Activated CD8-positive, alpha-beta T cell treated with anti-CD3 and anti-CD28 coated beads, Interleukin-2, amount 10 ng/mL, durations not matched to agents 7 days and 5 days (primary cell): ENCODE measurements around the gene ANKRD40CL. TPM values are rescaled to one million over a fixed set of nuclear protein-coding genes. Genes with fewer than 3 reads are reported as not detected.
"Not testable (repeated sequence)": the region's sequence is repeated elsewhere in the genome, so short reads cannot be mapped to it uniquely, and the experiment has no call there.

Experiments
- ATAC-seq: fragments of 150-1000 bp; cut with Tn5 transposase; one replicate; pipeline ENCODE4 v1.10.0; 2021; ENCODE audit warnings: moderate library complexity
- CTCF ChIA-PET: fragments of 350-600 bp; sonication (Branson Sonifier 250); formaldehyde crosslinking; loops from one replicate; lab custom pipeline; 2021; ENCODE audit warnings: antibody characterized with exemption; lab: Charles Lee
- POLR2A ChIA-PET: fragments of 350-600 bp; sonication (Branson Sonifier 250); formaldehyde crosslinking; loops from one replicate; lab custom pipeline; 2021; ENCODE audit warnings: antibody characterized with exemption; lab: Charles Lee
- DNase-seq: peaks from one replicate; pipeline ENCODE4 v3.0.0-alpha.2; 2020
- H3K27ac Mint-ChIP-seq: one replicate; pipeline ENCODE4 v1.8.0; 2021; ENCODE audit warnings: mild to moderate bottlenecking, mixed read lengths
- H3K27me3 Mint-ChIP-seq: one replicate; pipeline ENCODE4 v1.8.0; 2021; ENCODE audit warnings: low read depth, mixed read lengths
- H3K36me3 Mint-ChIP-seq: one replicate; pipeline ENCODE4 v1.8.0; 2021; ENCODE audit warnings: low read depth, mixed read lengths
- H3K4me1 Mint-ChIP-seq: one replicate; pipeline ENCODE4 v1.8.0; 2021; ENCODE audit warnings: low read depth, mixed read lengths
- H3K4me3 Mint-ChIP-seq: one replicate; pipeline ENCODE4 v1.8.0; 2021; ENCODE audit warnings: mild to moderate bottlenecking, mixed read lengths
- H3K9me3 Mint-ChIP-seq: one replicate; pipeline ENCODE4 v1.8.0; 2022; ENCODE audit warnings: mixed read lengths; ENCODE audit not compliant: insufficient read depth
- total RNA-seq, 2 experiments: library from RNA; stranded (reverse); gene quantifications; one replicate each; pipeline ENCODE4 v1.2.3, GENCODE V29; 2021

ANKRD40CL gene
- total RNA-seq, 2 experiments from 2014 or later: not detected

DNA sequence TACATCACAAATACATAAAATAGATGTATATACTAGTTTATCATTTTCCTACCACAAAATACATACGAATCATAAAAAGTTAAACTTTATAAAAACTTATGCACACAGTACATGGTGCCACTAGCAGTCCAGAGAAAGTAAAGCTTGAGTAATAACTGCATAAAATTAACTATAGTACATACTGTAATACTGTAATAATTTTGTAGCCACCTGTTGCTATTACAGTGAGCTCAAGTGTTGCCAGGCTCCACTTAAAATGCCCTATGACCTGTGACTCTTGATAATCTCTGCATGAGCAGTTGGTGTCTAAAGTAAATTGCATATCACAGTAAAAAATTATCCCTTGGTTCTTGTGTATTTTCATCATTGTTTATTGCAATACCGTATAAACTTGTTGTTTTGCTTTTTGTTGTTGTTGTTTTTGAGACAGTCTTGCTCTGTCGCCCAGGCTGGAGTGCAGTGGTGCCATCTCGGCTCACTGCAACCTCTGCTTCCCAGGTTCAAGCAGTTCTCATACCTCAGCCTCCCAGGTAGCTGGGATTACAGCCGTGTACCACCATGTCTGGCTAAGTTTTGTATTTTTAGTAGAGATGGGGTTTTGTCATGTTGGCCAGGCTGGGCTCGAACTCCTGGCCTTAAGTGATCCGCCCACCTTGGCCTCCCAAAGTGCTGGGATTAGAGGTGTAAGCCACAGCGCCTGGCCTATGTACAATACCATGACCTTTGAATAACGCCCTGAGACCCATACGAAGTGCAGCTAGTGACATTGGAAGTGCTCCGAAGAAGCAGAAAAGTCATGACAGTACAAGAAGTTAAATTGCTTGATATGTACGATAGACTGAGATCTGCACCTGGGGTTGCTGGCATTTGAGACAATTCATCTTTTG is 41.3 kb downstream of the ANKRD40CL start:
- H3K4me3 Mint-ChIP-seq: no peak overlapping the region
- peak overlapping the region; percentile 34 for H3K27ac Mint-ChIP-seq
- CTCF ChIA-PET: interaction anchor here (0.9 kb wide), 1 partner anchor 57 kb away, joined by 4 read pairs; no protein-coding TSS in a partner anchor
- no peaks in the 10 kb centered on the region for H3K27me3 Mint-ChIP-seq
- POLR2A ChIA-PET: interaction anchor here (0.6 to 2.2 kb wide), 3 partner anchors 140 to 906 kb away, joined by 3 to 5 read pairs (median 4); partner anchors contain the start of genes PPP1R9B and TOB1
- no peak for DNase-seq
- ATAC-seq: no peak
- H3K9me3 Mint-ChIP-seq: no peaks in the 10 kb centered on the region
- peaks cover 24% of the 10 kb centered on the region for H3K36me3 Mint-ChIP-seq
- H3K4me1 Mint-ChIP-seq: peaks cover 35% of the 10 kb centered on the region

DNA sequence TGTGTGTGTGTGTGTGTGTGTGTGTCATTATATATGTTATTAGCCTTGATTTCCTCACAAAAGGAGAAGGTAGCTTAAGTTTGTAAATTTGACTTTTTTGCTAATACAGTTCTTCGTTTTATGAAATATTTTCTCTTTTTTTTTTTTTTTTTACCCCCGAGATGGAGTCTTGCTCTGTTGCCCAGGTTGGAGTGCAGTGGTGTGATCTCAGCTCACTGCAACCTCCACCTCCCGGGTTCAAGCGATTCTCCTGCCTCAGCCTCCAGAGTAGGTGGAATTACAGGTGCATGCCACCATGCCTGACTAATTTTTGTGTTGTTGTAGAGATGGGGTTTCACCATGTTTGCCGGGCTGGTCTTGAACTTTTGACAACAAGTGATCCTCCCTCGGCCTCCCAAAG is 42.7 kb downstream of the ANKRD40CL start:
- POLR2A ChIA-PET, H3K4me3 Mint-ChIP-seq, DNase-seq, ATAC-seq, H3K9me3 Mint-ChIP-seq, H3K27ac Mint-ChIP-seq, CTCF ChIA-PET, H3K27me3 Mint-ChIP-seq: not testable (repeated sequence)
- H3K4me1 Mint-ChIP-seq: peaks cover 34% of the 10 kb centered on the region
- H3K36me3 Mint-ChIP-seq: peaks cover 24% of the 10 kb centered on the region

GRCh38 chr17:50722746-50723145 is 44.6 kb downstream of the ANKRD40CL start:
- ATAC-seq: no peak
- CTCF ChIA-PET: no interaction called here

DNA sequence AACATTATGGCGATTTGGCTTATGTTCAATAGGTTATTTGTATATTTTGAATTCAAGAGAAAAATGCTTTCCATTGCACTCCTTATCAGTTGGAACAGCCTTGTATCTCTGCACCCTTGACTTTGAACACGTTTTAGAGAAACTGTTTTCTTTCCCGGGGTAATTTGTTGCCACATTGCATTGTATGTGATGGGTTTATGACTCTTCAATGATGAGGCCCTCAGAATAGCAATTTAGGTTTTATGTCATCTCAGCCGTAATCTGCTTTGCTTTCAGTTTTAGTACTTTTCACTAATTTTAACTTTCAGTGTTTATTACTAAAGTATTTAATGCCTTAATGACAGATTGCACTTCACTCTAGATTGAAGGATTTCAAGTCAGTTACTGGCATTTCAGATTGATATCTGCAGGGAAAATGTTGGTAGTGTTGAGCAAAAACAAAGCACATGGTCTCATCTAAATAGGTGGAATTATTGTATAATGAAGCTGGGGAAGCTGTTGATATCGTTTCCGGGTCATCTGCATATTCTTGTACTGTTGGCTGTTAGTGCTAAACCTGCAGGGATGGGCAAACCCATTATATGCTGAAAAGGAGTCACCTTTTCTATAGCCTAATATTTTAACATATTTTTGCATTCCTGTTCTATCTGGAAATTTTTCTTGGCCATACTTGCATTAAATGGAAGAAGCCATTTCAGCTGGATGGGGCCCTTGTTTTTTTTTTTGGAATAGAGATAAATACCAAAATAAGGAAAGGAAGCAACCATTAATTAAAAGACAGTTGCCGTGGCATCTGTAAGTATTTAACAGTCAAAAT is 45.9 kb downstream of the ANKRD40CL start:
- H3K4me3 Mint-ChIP-seq: peak overlapping the region; percentile 99
- no peaks in the 10 kb centered on the region for H3K9me3 Mint-ChIP-seq
- H3K36me3 Mint-ChIP-seq: peaks cover 13% of the 10 kb centered on the region
- peak overlapping the region; percentile 99 for H3K27ac Mint-ChIP-seq
- H3K4me1 Mint-ChIP-seq: peaks cover 29% of the 10 kb centered on the region
- ATAC-seq: no peak
- H3K27me3 Mint-ChIP-seq: no peaks in the 10 kb centered on the region
- peak; percentile 33 for DNase-seq
- CTCF ChIA-PET: interaction anchor here (1.2 to 1.4 kb wide), 2 partner anchors 9 to 13 kb away, joined by 3 to 6 read pairs; partner anchors contain the start of gene ANKRD40
- POLR2A ChIA-PET: interaction anchor here (1.4 kb wide), 2 partner anchors 13 to 145 kb away, joined by 7 to 9 read pairs; partner anchors contain the start of genes ANKRD40 and TOB1

More at GRCh38 chr17:50722746-50723145, 44.6 kb downstream of the ANKRD40CL start:
- H3K27ac Mint-ChIP-seq: peak overlapping the region; percentile 61
- peak overlapping the region; percentile 42 for H3K4me3 Mint-ChIP-seq
- H3K4me1 Mint-ChIP-seq: peaks cover 38% of the 10 kb centered on the region
- no peaks in the 10 kb centered on the region for H3K9me3 Mint-ChIP-seq
- POLR2A ChIA-PET: no interaction called here
- no peaks in the 10 kb centered on the region for H3K27me3 Mint-ChIP-seq
- no peak for DNase-seq
- H3K36me3 Mint-ChIP-seq: peaks cover 20% of the 10 kb centered on the region

DNA sequence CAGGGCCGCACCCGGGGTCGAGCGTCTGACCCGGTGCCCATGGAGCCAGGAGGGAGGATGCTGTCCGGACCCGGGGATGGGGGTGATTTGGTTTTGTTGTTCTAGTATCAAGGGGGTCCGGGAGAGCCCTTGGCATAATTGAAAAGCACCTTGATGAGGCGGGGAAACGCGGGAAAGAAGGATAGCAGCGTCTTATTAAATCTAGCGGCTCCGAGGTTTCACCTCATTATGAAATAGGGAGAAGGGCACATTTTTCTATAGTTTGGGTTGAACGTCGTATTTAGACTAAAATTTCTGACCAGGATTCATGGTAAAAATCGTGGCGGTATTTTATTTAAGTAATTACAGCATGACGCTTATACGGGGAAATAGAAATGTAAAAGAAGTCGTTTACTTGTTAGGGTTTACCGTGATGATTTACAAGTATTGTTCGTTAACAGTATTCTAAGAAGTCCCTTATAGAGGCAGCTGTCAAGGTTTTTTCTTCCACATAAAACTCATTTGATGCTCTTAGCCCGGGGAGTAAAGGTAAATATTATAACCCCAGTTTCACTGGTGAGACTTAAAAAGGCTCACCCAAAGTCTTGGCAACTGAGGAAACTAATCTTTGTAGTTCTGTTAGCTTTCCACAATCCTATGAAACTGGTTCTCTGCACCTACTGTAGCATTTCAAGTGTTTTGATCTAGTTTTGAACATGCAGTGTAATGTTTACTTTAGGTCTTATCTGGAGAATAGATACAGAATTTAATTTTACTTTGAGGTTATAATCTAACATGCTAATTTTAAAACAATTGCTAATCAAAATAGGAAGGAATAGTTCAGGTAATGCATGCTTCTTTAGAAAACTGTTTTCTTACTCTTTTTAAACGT is 47.2 kb downstream of the ANKRD40CL start:
- ChIA-PET POLR2A (interaction anchor here (0.9 to 1.4 kb wide), 6 partner anchors 8 to 146 kb away, joined by 3 to 31 read pairs (median 5); partner anchors contain the start of genes ANKRD40 and TOB1), CTCF (interaction anchor here (1.1 kb wide), 1 partner anchor 19 kb away, joined by 3 read pairs; no protein-coding TSS in a partner anchor)
- peak overlapping the region; percentile 99 for H3K4me3 Mint-ChIP-seq
- DNase-seq: no peak
- no peaks in the 10 kb centered on the region for H3K27me3 Mint-ChIP-seq
- ATAC-seq: no peak
- H3K9me3 Mint-ChIP-seq: no peaks in the 10 kb centered on the region
- H3K36me3 Mint-ChIP-seq: peaks cover 12% of the 10 kb centered on the region
- H3K4me1 Mint-ChIP-seq: peaks cover 25% of the 10 kb centered on the region
- H3K27ac Mint-ChIP-seq: peak overlapping the region; percentile 99

DNA sequence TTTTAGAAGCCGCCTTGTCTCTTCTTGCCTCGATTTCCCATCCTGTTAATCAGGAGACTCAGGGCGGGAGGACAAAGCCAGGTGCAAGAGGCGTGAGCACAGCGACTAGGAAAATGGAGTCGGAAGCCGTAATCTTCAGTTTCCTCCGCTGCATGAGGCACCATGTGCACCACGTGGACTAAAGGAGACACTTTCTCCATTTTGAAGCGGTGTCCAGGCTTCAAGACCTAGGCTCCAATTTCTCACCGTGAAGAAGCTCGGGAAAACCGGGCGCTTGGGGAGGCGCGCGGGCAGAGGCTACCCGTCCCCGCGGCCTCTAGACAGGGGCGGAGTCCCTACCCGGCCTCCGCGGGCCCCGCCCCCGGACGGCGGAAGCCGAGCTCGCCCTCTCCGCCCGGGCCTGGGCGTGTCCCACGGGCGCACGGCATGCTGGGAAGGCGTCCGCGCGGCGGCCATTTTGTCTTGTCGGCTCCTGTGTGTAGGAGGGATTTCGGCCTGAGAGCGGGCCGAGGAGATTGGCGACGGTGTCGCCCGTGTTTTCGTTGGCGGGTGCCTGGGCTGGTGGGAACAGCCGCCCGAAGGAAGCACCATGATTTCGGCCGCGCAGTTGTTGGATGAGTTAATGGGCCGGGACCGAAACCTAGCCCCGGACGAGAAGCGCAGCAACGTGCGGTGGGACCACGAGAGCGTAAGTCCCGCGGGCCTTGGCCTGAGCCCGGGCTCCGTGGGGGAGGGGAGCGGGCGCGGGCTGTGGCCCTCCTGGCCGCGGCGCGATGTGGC is 48.0 kb downstream of the ANKRD40CL start, which contains the start of gene LUC7L3:
TSS of gene LUC7L3 (plus strand) at position 460 of the 780 bp plus-strand sequence. CDS start at position 590, 130 bp downstream.
- CTCF ChIA-PET: interaction anchor here (0.7 to 1.1 kb wide), 2 partner anchors 19 to 44 kb away, joined by 3 read pairs; no protein-coding TSS in a partner anchor
- POLR2A ChIA-PET: interaction anchor here (0.6 to 1.4 kb wide), 12 partner anchors 9 to 338 kb away, joined by 3 to 31 read pairs (median 4); partner anchors contain the start of genes ANKRD40 and TOB1
- no peaks in the 10 kb centered on the region for H3K27me3 Mint-ChIP-seq
- ATAC-seq (peak; percentile 94), DNase-seq (peak; percentile 95)
- peaks cover 12% of the 10 kb centered on the region for H3K36me3 Mint-ChIP-seq
- H3K27ac Mint-ChIP-seq: peak within 1 kb of the TSS; percentile 99
- H3K4me3 Mint-ChIP-seq: peak within 1 kb of the TSS; percentile 99
- H3K9me3 Mint-ChIP-seq: no peaks in the 10 kb centered on the region
- peaks cover 25% of the 10 kb centered on the region for H3K4me1 Mint-ChIP-seq

DNA sequence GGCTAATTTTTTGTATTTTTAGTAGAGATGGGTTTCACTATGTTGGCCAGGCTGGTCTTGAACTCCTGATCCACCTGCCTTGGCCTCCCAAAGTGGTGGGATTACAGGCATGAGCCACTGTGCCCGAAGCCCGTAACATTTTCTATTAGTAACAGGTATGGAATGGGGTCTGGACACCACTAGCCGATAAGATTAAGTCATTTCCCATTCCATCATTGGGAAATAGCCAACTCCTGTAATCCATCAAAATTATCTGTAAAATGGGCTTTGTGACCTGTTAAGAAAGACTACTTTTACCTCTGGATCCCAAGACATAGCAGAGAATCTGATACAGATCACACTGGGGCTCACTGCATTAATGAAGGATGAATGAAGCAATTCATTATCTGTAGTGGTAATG is 51.8 kb downstream of the ANKRD40CL start:
- no peak overlapping the region for H3K4me3 Mint-ChIP-seq
- ATAC-seq (no peak), DNase-seq (no peak)
- ChIA-PET CTCF (no interaction called here), POLR2A (no interaction called here)
- H3K4me1 Mint-ChIP-seq: peaks cover 11% of the 10 kb centered on the region
- H3K36me3 Mint-ChIP-seq: no peaks in the 10 kb centered on the region
- no peak overlapping the region for H3K27ac Mint-ChIP-seq
- peaks cover 7% of the 10 kb centered on the region for H3K27me3 Mint-ChIP-seq
- no peaks in the 10 kb centered on the region for H3K9me3 Mint-ChIP-seq

DNA sequence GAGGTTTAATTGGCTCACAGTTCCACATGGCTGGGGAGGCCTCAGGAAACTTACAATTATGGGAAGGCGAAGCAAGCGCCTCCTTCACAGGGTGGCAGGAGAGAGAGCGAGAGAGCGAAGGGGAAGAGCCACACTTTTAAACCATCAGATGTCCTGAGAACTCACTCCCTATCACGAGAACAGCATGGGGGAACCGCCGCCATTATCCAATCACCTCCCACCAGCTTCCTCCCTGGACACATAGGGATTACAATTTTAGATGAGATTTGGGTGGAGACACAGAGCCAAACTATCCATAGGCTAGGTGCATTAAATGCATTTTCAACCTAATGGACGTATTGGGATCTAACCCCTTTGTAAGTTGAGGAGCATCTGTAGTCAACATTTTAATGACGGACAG is 54.7 kb downstream of the ANKRD40CL start:
- no peak for ATAC-seq
- DNase-seq: no peak
- POLR2A ChIA-PET: no interaction called here
- Mint-ChIP-seq H3K4me3 (no peak overlapping the region), H3K27me3 (peaks cover 7% of the 10 kb centered on the region), H3K36me3 (no peaks in the 10 kb centered on the region), H3K4me1 (peaks cover 23% of the 10 kb centered on the region), H3K9me3 (no peaks in the 10 kb centered on the region), H3K27ac (no peak overlapping the region)
- CTCF ChIA-PET: no interaction called here
